Measurements from ENCODE around the gene ANKH.

DNA sequence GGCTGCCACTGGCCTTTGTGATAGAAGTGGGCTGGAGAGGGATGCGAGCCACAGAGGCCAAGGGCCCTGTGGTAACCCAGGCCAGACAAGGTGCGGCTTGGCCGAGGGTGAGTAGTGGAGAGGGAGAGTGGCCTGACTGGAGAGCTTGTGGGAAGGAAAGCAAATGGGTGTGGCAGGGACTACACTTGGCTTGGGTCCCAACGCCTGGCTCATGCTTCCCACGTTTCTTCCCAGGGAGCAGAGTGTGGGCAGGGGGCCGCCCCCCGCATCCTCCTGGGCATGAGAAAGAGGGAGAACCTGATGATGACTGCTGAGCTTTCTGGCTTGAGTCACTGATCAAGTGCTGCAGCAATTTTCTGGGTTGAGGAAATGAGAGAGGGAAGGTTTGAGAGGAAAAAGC is 95.7 kb downstream of the ANKH start:
- TF ChIP-seq, protein P1, sequence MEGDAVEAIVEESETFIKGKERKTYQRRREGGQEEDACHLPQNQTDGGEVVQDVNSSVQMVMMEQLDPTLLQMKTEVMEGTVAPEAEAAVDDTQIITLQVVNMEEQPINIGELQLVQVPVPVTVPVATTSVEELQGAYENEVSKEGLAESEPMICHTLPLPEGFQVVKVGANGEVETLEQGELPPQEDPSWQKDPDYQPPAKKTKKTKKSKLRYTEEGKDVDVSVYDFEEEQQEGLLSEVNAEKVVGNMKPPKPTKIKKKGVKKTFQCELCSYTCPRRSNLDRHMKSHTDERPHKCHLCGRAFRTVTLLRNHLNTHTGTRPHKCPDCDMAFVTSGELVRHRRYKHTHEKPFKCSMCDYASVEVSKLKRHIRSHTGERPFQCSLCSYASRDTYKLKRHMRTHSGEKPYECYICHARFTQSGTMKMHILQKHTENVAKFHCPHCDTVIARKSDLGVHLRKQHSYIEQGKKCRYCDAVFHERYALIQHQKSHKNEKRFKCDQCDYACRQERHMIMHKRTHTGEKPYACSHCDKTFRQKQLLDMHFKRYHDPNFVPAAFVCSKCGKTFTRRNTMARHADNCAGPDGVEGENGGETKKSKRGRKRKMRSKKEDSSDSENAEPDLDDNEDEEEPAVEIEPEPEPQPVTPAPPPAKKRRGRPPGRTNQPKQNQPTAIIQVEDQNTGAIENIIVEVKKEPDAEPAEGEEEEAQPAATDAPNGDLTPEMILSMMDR (IDR thresholded peaks at IDR 0.05 in 2 of 3, conservative IDR thresholded peaks at IDR 0.05 in 1 of 3; ENCODE audit: borderline replicate concordance in 1 of 3, insufficient read depth in 1 of 3, low read depth in 2 of 3, low read length in 2 of 3) = no peak
- no peak for TF ChIP-seq YY1 (IDR thresholded peaks at IDR 0.05; ENCODE audit: extremely low read depth, insufficient replicate concordance, low read depth, low read length)
- no peak for TF ChIP-seq SRF (IDR thresholded peaks at IDR 0.05; ENCODE audit: low read depth)
- TF ChIP-seq CEBPB (IDR thresholded peaks at IDR 0.05; ENCODE audit: low read depth) = no peak
- TF ChIP-seq, protein P2, sequence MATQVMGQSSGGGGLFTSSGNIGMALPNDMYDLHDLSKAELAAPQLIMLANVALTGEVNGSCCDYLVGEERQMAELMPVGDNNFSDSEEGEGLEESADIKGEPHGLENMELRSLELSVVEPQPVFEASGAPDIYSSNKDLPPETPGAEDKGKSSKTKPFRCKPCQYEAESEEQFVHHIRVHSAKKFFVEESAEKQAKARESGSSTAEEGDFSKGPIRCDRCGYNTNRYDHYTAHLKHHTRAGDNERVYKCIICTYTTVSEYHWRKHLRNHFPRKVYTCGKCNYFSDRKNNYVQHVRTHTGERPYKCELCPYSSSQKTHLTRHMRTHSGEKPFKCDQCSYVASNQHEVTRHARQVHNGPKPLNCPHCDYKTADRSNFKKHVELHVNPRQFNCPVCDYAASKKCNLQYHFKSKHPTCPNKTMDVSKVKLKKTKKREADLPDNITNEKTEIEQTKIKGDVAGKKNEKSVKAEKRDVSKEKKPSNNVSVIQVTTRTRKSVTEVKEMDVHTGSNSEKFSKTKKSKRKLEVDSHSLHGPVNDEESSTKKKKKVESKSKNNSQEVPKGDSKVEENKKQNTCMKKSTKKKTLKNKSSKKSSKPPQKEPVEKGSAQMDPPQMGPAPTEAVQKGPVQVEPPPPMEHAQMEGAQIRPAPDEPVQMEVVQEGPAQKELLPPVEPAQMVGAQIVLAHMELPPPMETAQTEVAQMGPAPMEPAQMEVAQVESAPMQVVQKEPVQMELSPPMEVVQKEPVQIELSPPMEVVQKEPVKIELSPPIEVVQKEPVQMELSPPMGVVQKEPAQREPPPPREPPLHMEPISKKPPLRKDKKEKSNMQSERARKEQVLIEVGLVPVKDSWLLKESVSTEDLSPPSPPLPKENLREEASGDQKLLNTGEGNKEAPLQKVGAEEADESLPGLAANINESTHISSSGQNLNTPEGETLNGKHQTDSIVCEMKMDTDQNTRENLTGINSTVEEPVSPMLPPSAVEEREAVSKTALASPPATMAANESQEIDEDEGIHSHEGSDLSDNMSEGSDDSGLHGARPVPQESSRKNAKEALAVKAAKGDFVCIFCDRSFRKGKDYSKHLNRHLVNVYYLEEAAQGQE (IDR thresholded peaks at IDR 0.05; ENCODE audit: low read depth) = no peak
- TF ChIP-seq EZH2 (IDR thresholded peaks at IDR 0.05) = no peak
- no peak for TF ChIP-seq EZH2phosphoT487 (IDR thresholded peaks at IDR 0.05; ENCODE audit: borderline replicate concordance)
